ENCODE results near the gene LINGO4. TPM values are rescaled to one million over a fixed set of nuclear protein-coding genes. Genes with fewer than 3 reads are reported as not detected.
"Not testable (repeated sequence)": the region's sequence is repeated elsewhere in the genome, so short reads cannot be mapped to it uniquely, and the experiment has no call there.

Gene LINGO4
- total RNA-seq, 1 donor from 2014 or later = 0.68 TPM

GRCh38 chr1:151801310-151801820, 3.9 kb downstream of the LINGO4 start:
- DNase-seq (ENCODE audit: missing footprints) = no peak
- intact Hi-C loops (cut with DNase I) = no loop called here
- ATAC-seq = no peak

- intact Hi-C loops (cut with DNase I) = no loop called here
- no peak for ATAC-seq
- DNase-seq (ENCODE audit: missing footprints) = no peak
Observed at GRCh38 chr1:151800830-151801229, 4.4 kb downstream of the LINGO4 start.

- DNase-seq (ENCODE audit: missing footprints) = no peak
- ATAC-seq = no peak
- intact Hi-C loops (cut with DNase I) = no loop called here
Observed at GRCh38 chr1:151799179-151800022, 5.8 kb downstream of the LINGO4 start.

- DNase-seq (ENCODE audit: missing footprints) (no peak), ATAC-seq (no peak)
- intact Hi-C loops (cut with DNase I) = no loop called here
Observed at GRCh38 chr1:151798571-151798970, 6.6 kb downstream of the LINGO4 start.

GRCh38 chr1:151790940-151791651, 14.1 kb downstream of the LINGO4 start:
- ATAC-seq = no peak
- intact Hi-C loops (cut with DNase I) = loop anchor here (2.0 kb wide), 1 partner anchor 46 kb away; no protein-coding TSS in a partner anchor
- no peak for DNase-seq (ENCODE audit: missing footprints)

GRCh38 chr1:151790071-151790939, 14.9 kb downstream of the LINGO4 start, which contains the start of gene TDRKH:
TDRKH (minus strand) TSS chr1:151790500; CDS start chr1:151783022, 7,478 bp downstream.
- peak; percentile 99 for DNase-seq (ENCODE audit: missing footprints)
- peak; percentile 99 for ATAC-seq
- intact Hi-C loops (cut with DNase I) = loop anchor here (2.0 kb wide), 1 partner anchor 46 kb away; no protein-coding TSS in a partner anchor

GRCh38 chr1:151787689-151788088, 17.5 kb downstream of the LINGO4 start:
- DNase-seq (ENCODE audit: missing footprints) (no peak), ATAC-seq (no peak)
- intact Hi-C loops (cut with DNase I) = no loop called here

- ATAC-seq (no peak), DNase-seq (ENCODE audit: missing footprints) (no peak)
- intact Hi-C loops (cut with DNase I) = no loop called here
Observed at GRCh38 chr1:151783796-151784195, 21.4 kb downstream of the LINGO4 start.

GRCh38 chr1:151782741-151783140, 22.5 kb downstream of the LINGO4 start:
- ATAC-seq = no peak
- no peak for DNase-seq (ENCODE audit: missing footprints)
- intact Hi-C loops (cut with DNase I) = no loop called here

- DNase-seq (ENCODE audit: missing footprints); intact Hi-C loops (cut with DNase I); ATAC-seq: not testable (repeated sequence)
Observed at GRCh38 chr1:151782026-151782425, 23.2 kb downstream of the LINGO4 start.

GRCh38 chr1:151780736-151781135, 24.5 kb downstream of the LINGO4 start:
- ATAC-seq; intact Hi-C loops (cut with DNase I); DNase-seq (ENCODE audit: missing footprints): not testable (repeated sequence)

GRCh38 chr1:151779852-151780251, 25.4 kb downstream of the LINGO4 start:
- ATAC-seq (no peak), DNase-seq (ENCODE audit: missing footprints) (no peak)
- intact Hi-C loops (cut with DNase I) = no loop called here

- DNase-seq (ENCODE audit: missing footprints) = no peak
- ATAC-seq = no peak
- intact Hi-C loops (cut with DNase I) = no loop called here
Observed at GRCh38 chr1:151777317-151777716, 27.9 kb downstream of the LINGO4 start.

GRCh38 chr1:151776665-151777062, 28.6 kb downstream of the LINGO4 start:
- DNase-seq (ENCODE audit: missing footprints) = no peak
- intact Hi-C loops (cut with DNase I) = no loop called here
- ATAC-seq = no peak

GRCh38 chr1:151775894-151776664, 29.1 kb downstream of the LINGO4 start:
- no peak for DNase-seq (ENCODE audit: missing footprints)
- no peak for ATAC-seq
- intact Hi-C loops (cut with DNase I) = no loop called here

- DNase-seq (ENCODE audit: missing footprints) (no peak), ATAC-seq (no peak)
- intact Hi-C loops (cut with DNase I) = no loop called here
Observed at GRCh38 chr1:151774256-151774922, 30.8 kb downstream of the LINGO4 start.

- DNase-seq (ENCODE audit: missing footprints) = no peak
- intact Hi-C loops (cut with DNase I) = no loop called here
- no peak for ATAC-seq
Observed at GRCh38 chr1:151773702-151774101, 31.5 kb downstream of the LINGO4 start.

Data from Right ventricle myocardium inferior (tissue), 1 donor.